Panc1 (cell line): ENCODE data around the gene ADCY2.

Experiments used
- CTCF ChIP-seq: fragments of 450-650 bp; IDR thresholded peaks from 2 replicates; pipeline ENCODE4 v1.5.1; 2017; ENCODE audit warnings: mild to moderate bottlenecking
- POLR2AphosphoS5 ChIP-seq: IDR thresholded peaks from 2 replicates; pipeline ENCODE4 v1.6.1; 2012; ENCODE audit warnings: mild to moderate bottlenecking, low read depth, low read length, moderate library complexity
- REST ChIP-seq, 2 experiments: IDR thresholded peaks; 2 replicates each; pipeline ENCODE4 v1.6.1; 2011 to 2012; ENCODE audit warnings: low read depth in 2 of 2, control low read depth in 1 of 2, low read length in 1 of 2, mild to moderate bottlenecking in 1 of 2, moderate library complexity in 1 of 2; ENCODE audit not compliant: insufficient read depth in 1 of 2
- SIN3A ChIP-seq: IDR thresholded peaks from 2 replicates; pipeline ENCODE4 v1.6.1; 2012; ENCODE audit warnings: low read depth, mild to moderate bottlenecking, low read length, moderate library complexity, borderline replicate concordance; ENCODE audit not compliant: insufficient read depth
- TCF7L2 ChIP-seq: IDR thresholded peaks from 2 replicates; pipeline ENCODE4 v1.6.1; 2011; ENCODE audit warnings: mild to moderate bottlenecking, low read depth, low read length, inconsistent platforms

- TF ChIP-seq POLR2AphosphoS5 (no peak), CTCF (no peak), SIN3A (no peak), REST (IDR thresholded peaks at IDR 0.05; ENCODE audit: insufficient read depth in 1 of 2, low read depth in 2 of 2, low read length in 1 of 2) (no peak), TCF7L2 (no peak)
Measured at GRCh38 chr5:7445831-7446230, 49.9 kb downstream of the ADCY2 start.
